Measurements from ENCODE around the gene RUNX2. TPM values are rescaled to one million over a fixed set of nuclear protein-coding genes. Genes with fewer than 3 reads are reported as not detected.

Gene RUNX2
- polyA plus RNA-seq, 1 donor (not counting 4 experiments of a cell fraction or from before 2014, with no cell fraction given): 1.4 TPM

DNA sequence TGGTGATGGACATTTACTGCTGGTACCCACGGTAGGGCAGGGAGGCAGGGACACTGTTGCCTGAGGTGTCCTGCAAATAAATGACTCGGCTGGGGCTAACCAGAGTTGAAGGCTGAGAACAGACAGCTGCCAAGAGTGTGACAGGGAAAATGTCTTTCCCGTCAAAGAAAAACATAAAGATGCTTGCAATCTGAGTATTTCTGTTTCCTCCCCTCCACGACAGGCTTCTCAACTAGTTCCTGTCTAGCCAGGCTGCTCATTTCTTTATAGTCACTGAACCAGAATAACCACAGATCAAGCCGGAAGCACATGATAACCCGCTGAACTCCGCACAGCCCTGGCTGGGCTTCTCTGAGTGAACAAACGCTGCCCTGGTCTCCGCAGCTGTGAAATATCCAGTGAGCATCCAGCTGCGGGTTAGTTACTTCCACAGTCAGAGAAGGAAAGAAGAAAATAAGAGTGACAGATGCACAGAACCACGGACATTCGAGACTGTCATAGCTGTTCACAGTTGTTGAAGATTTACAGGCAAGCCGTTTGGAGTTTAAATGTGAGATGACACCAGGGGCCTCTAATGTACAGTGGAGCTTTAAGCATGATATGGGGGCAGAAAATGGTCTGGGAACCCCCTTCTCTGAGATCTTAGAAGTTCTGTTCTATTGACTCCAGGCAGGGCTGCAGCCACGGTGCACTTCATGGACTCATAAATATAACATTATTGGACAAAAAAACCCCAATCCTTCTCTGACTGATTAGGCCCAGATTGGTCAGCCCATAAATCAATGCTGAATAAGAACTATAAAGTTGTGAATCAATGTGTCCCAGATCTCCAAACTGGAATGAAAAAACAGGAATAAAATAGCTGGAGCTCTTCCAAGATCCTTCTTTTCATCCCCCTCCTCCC lies 349.5 kb downstream of the RUNX2 start:
- Histone ChIP-seq H3K4me3 (ENCODE audit: control insufficient read depth in 2 of 3, extremely low read depth in 1 of 3, insufficient read depth in 2 of 3, low read depth in 1 of 3, low read length in 3 of 3) (no peak overlapping the region), H3K36me3 (ENCODE audit: control insufficient read depth in 2 of 2, extremely low read depth in 1 of 2, insufficient read depth in 2 of 2, low read length in 2 of 2) (no peaks in the 10 kb centered on the region), H3K4me1 (ENCODE audit: control insufficient read depth, extremely low read depth, insufficient read depth, low read length) (peaks cover 15% of the 10 kb centered on the region), H3K27me3 (ENCODE audit: control insufficient read depth, extremely low read depth, insufficient read depth, low read length) (no peaks in the 10 kb centered on the region), H2AFZ (ENCODE audit: control insufficient read depth, low read length) (peak overlapping the region; percentile 72), H3K9me1 (ENCODE audit: control insufficient read depth, extremely low read depth, insufficient read depth, low read length) (no peaks in the 10 kb centered on the region), H3K27ac (ENCODE audit: control insufficient read depth, insufficient read depth, low read length) (no peak overlapping the region), H4K20me1 (ENCODE audit: control insufficient read depth, extremely low read depth, insufficient read depth, low read length) (no peaks in the 10 kb centered on the region), H3K79me2 (ENCODE audit: control insufficient read depth, insufficient read depth, low read length) (no peaks in the 10 kb centered on the region), H3K9ac (ENCODE audit: control insufficient read depth, extremely low read depth, insufficient read depth, low read length) (peak overlapping the region; percentile 1), H3K9me3 (ENCODE audit: control insufficient read depth, low read depth, low read length) (peaks cover 5% of the 10 kb centered on the region), H3K4me2 (ENCODE audit: control insufficient read depth, extremely low read depth, insufficient read depth, low read depth, low read length) (peak overlapping the region; percentile 29)
- no peak for DNase-seq (ENCODE audit: low read depth, low spot score)
- no peak for TF ChIP-seq CTCF (optimal IDR thresholded peaks at IDR 0.05 in 1 of 3, IDR thresholded peaks at IDR 0.05 in 1 of 3, conservative IDR thresholded peaks at IDR 0.05 in 1 of 3; ENCODE audit: extremely low read depth in 1 of 3, insufficient read depth in 2 of 3, low read length in 3 of 3)
- dilution Hi-C loops (cut with MboI; ENCODE audit: extremely low pct_ligation_motif_present, low sequenced_read_pairs): no loop called here
- FAIRE-seq: no peak

- Histone ChIP-seq H3K79me2 (ENCODE audit: control insufficient read depth, insufficient read depth, low read length) (no peaks in the 10 kb centered on the region), H3K4me3 (ENCODE audit: control insufficient read depth in 2 of 3, extremely low read depth in 1 of 3, insufficient read depth in 2 of 3, low read depth in 1 of 3, low read length in 3 of 3) (no peak overlapping the region), H3K4me2 (ENCODE audit: control insufficient read depth, extremely low read depth, insufficient read depth, low read depth, low read length) (no peak overlapping the region), H4K20me1 (ENCODE audit: control insufficient read depth, extremely low read depth, insufficient read depth, low read length) (no peaks in the 10 kb centered on the region), H3K9ac (ENCODE audit: control insufficient read depth, extremely low read depth, insufficient read depth, low read length) (no peak overlapping the region), H3K27me3 (ENCODE audit: control insufficient read depth, extremely low read depth, insufficient read depth, low read length) (no peaks in the 10 kb centered on the region), H3K4me1 (ENCODE audit: control insufficient read depth, extremely low read depth, insufficient read depth, low read length) (peaks cover 15% of the 10 kb centered on the region), H2AFZ (ENCODE audit: control insufficient read depth, low read length) (no peak overlapping the region), H3K36me3 (ENCODE audit: control insufficient read depth in 2 of 2, extremely low read depth in 1 of 2, insufficient read depth in 2 of 2, low read length in 2 of 2) (no peaks in the 10 kb centered on the region), H3K27ac (ENCODE audit: control insufficient read depth, insufficient read depth, low read length) (no peak overlapping the region), H3K9me1 (ENCODE audit: control insufficient read depth, extremely low read depth, insufficient read depth, low read length) (no peaks in the 10 kb centered on the region), H3K9me3 (ENCODE audit: control insufficient read depth, low read depth, low read length) (peaks cover 5% of the 10 kb centered on the region)
- FAIRE-seq (no peak), DNase-seq (ENCODE audit: low read depth, low spot score) (no peak)
- TF ChIP-seq EZH2 (IDR thresholded peaks at IDR 0.05; ENCODE audit: low read length) (no peak), CTCF (optimal IDR thresholded peaks at IDR 0.05 in 1 of 3, IDR thresholded peaks at IDR 0.05 in 1 of 3, conservative IDR thresholded peaks at IDR 0.05 in 1 of 3; ENCODE audit: extremely low read depth in 1 of 3, insufficient read depth in 2 of 3, low read length in 3 of 3) (no peak)
- dilution Hi-C loops (cut with MboI; ENCODE audit: extremely low pct_ligation_motif_present, low sequenced_read_pairs): no loop called here
These were observed 350.1 kb downstream of the RUNX2 start for GRCh38 chr6:45678285-45678607.
